Aorta (tissue), 5 donors: ENCODE results near the gene TMEM131L. TPM values are rescaled to one million over a fixed set of nuclear protein-coding genes. Genes with fewer than 3 reads are reported as not detected.

Experiments
- ATAC-seq: fragments of 200-7000 bp; cut with Tn5 transposase; one replicate; pipeline ENCODE4 v1.9.1; 2022; ENCODE audit warnings: moderate library complexity; ENCODE audit not compliant: low FRiP score
- DNase-seq, 2 donors: peaks; one replicate each; pipeline ENCODE4 v3.0.0-alpha.2; 2020
- H3K27ac ChIP-seq, 2 donors: one replicate each; pipeline ENCODE4 v1.5.1; 2013; ENCODE audit warnings: low read length in 2 of 2, mild to moderate bottlenecking in 2 of 2, moderate library complexity in 2 of 2, control low read depth in 1 of 2, inconsistent platforms in 1 of 2, low read depth in 1 of 2
- H3K27me3 ChIP-seq, 2 donors: one replicate each; pipeline ENCODE4 v1.6.1; 2013; ENCODE audit warnings: control low read depth in 1 of 2, low read length in 1 of 2, mild to moderate bottlenecking in 1 of 2, moderate library complexity in 1 of 2; ENCODE audit not compliant: insufficient read depth in 2 of 2, control insufficient read depth in 1 of 2
- H3K36me3 ChIP-seq, 2 donors: one replicate each; pipeline ENCODE4 v1.6.1; 2013; ENCODE audit warnings: control low read depth in 1 of 2, low read length in 1 of 2, mild to moderate bottlenecking in 1 of 2; ENCODE audit not compliant: insufficient read depth in 2 of 2, control insufficient read depth in 1 of 2
- H3K4me1 ChIP-seq, 2 donors: one replicate each; pipeline ENCODE4 v1.6.1; 2013; ENCODE audit warnings: low read length in 2 of 2, control low read depth in 1 of 2, mild to moderate bottlenecking in 1 of 2, moderate library complexity in 1 of 2; ENCODE audit not compliant: insufficient read depth in 2 of 2, control insufficient read depth in 1 of 2
- H3K4me3 ChIP-seq, 2 donors: one replicate each; pipeline ENCODE4 v1.5.1; 2013; ENCODE audit warnings: low read length in 2 of 2, control low read depth in 1 of 2, mild to moderate bottlenecking in 1 of 2
- H3K9me3 ChIP-seq: one replicate; pipeline ENCODE4 v1.6.1; 2013; ENCODE audit warnings: mild to moderate bottlenecking, low read length; ENCODE audit not compliant: control insufficient read depth
- WGBS, 2 donors: extraction: QIAGEN DNeasy Blood & Tissue Kit; methylation state at CpG; one replicate each; pipeline ENCODE4 v1.1.7; 2013; 5-methylcytosine and 5-hydroxymethylcytosine counted together
- intact Hi-C, 2 donors: fragments of 100-400 bp; cut with DNase I; formaldehyde crosslinking; loops; one replicate each; pipeline versions ENCODE4 v1.14.2 to v1.15.0; 2022
- polyA plus RNA-seq, 2 donors: library from polyadenylated mRNA; stranded (reverse); fragments of 200-250 nt; gene quantifications; one replicate each; pipeline ENCODE4 v1.2.3, GENCODE V29; 2013
- total RNA-seq, 2 donors: library from RNA; stranded (reverse); fragmentation: NEBNext Ultra II Directional; extraction: Animal tissue kit (Norgen Biotek cat#: 25700); gene quantifications; one replicate each; pipeline ENCODE4 v1.2.1, GENCODE V29; 2021
- donor health status: healthy with polysubstance abuse.
- donor health status: Bipolar disorder and iron deficiency.
- donor health status: DM: no; HTN: no; CAD: no.
- donor health status: DM: no; HTN: no; CAD: no.
- donor health status: DM: yes; HTN: yes; CAD: no.

The TMEM131L gene
- total and polyA plus RNA-seq, 4 donors = 2.0 to 22.5 (median 17.5) TPM

GRCh38 chr4:153638011-153638410, 171.9 kb downstream of the TMEM131L start:
- no peak overlapping the region for H3K27ac ChIP-seq
- intact Hi-C loops = no loop called here
- ATAC-seq = no peak
- no peaks in the 10 kb centered on the region for H3K9me3 ChIP-seq
- no peak overlapping the region for H3K4me3 ChIP-seq
- H3K4me1 ChIP-seq = no peaks in the 10 kb centered on the region
- H3K27me3 ChIP-seq = no peaks in the 10 kb centered on the region
- H3K36me3 ChIP-seq = peaks cover 0 to 4% of the 10 kb centered on the region in 2 donors
- no peak for DNase-seq
- WGBS, 2 donors = 92 to 94% methylated on average over 8 of the region's 8 CpGs

GRCh38 chr4:153638999-153639398, 172.8 kb downstream of the TMEM131L start:
- no peaks in the 10 kb centered on the region for H3K4me1 ChIP-seq
- no peak overlapping the region for H3K4me3 ChIP-seq
- ATAC-seq (no peak), DNase-seq (no peak)
- no peak overlapping the region for H3K27ac ChIP-seq
- H3K36me3 ChIP-seq = peaks cover 0 to 2% of the 10 kb centered on the region in 2 donors
- intact Hi-C loops = no loop called here
- WGBS, 2 donors = 78 to 91% methylated on average over 3 of the region's 3 CpGs
- H3K27me3 ChIP-seq = no peaks in the 10 kb centered on the region
- H3K9me3 ChIP-seq = no peaks in the 10 kb centered on the region

- H3K4me1 ChIP-seq = no peaks in the 10 kb centered on the region
- intact Hi-C loops = no loop called here
- DNase-seq (no peak), ATAC-seq (no peak)
- H3K4me3 ChIP-seq = no peak overlapping the region
- 85 to 88% methylated on average over 23 of the region's 23 CpGs for WGBS, 2 donors
- no peak overlapping the region for H3K27ac ChIP-seq
- H3K9me3 ChIP-seq = peaks cover under 1% of the 10 kb centered on the region
- no peaks in the 10 kb centered on the region for H3K27me3 ChIP-seq
- H3K36me3 ChIP-seq = no peaks in the 10 kb centered on the region
Measured at GRCh38 chr4:153639833-153640802, 174.0 kb downstream of the TMEM131L start.

GRCh38 chr4:153641532-153641931, 175.4 kb downstream of the TMEM131L start:
- 78 to 88% methylated on average over 7 of the region's 7 CpGs for WGBS, 2 donors
- intact Hi-C loops = no loop called here

GRCh38 chr4:153643406-153644383, 177.5 kb downstream of the TMEM131L start:
- no peak for DNase-seq
- intact Hi-C loops = no loop called here

More at GRCh38 chr4:153641532-153641931, 175.4 kb downstream of the TMEM131L start:
- Histone ChIP-seq H3K27me3 (no peaks in the 10 kb centered on the region), H3K36me3 (no peaks in the 10 kb centered on the region), H3K4me3 (no peak overlapping the region), H3K27ac (no peak overlapping the region), H3K9me3 (peaks cover 2% of the 10 kb centered on the region), H3K4me1 (no peaks in the 10 kb centered on the region)
- DNase-seq (no peak), ATAC-seq (no peak)

GRCh38 chr4:153645183-153645582, 179.0 kb downstream of the TMEM131L start:
- H3K4me3 ChIP-seq = no peak overlapping the region
- no peaks in the 10 kb centered on the region for H3K36me3 ChIP-seq
- H3K27ac ChIP-seq = no peak overlapping the region
- WGBS, 2 donors = 88 to 91% methylated on average over 1 of the region's 1 CpG
- H3K4me1 ChIP-seq = peaks cover 4 to 5% of the 10 kb centered on the region in 2 donors
- H3K9me3 ChIP-seq = peaks cover 2% of the 10 kb centered on the region
- ATAC-seq = no peak
- DNase-seq = no peak
- no peaks in the 10 kb centered on the region for H3K27me3 ChIP-seq
- intact Hi-C loops = loop anchor here (5.0 kb wide), 1 partner anchor 37 kb away; the partner anchor contains the start of gene TLR2 (in 2 of the 2)

More at GRCh38 chr4:153643406-153644383, 177.5 kb downstream of the TMEM131L start:
- H3K9me3 ChIP-seq = peaks cover 2% of the 10 kb centered on the region
- H3K27ac ChIP-seq = no peak overlapping the region
- H3K27me3 ChIP-seq = no peaks in the 10 kb centered on the region
- 89 to 92% methylated on average over 9 of the region's 9 CpGs for WGBS, 2 donors
- H3K36me3 ChIP-seq = no peaks in the 10 kb centered on the region
- no peak overlapping the region for H3K4me3 ChIP-seq
- no peak for ATAC-seq
- peaks cover 4 to 5% of the 10 kb centered on the region in 2 donors for H3K4me1 ChIP-seq

- 5 to 6% methylated on average over 1 of the region's 1 CpG for WGBS, 2 donors
- ATAC-seq = no peak
Measured at GRCh38 chr4:153646261-153646660, 180.1 kb downstream of the TMEM131L start.

GRCh38 chr4:153646978-153647377, 180.8 kb downstream of the TMEM131L start:
- Histone ChIP-seq H3K27ac (no peak overlapping the region), H3K27me3 (no peaks in the 10 kb centered on the region), H3K4me3 (no peak overlapping the region), H3K4me1 (peaks cover 4 to 5% of the 10 kb centered on the region in 2 donors), H3K36me3 (no peaks in the 10 kb centered on the region), H3K9me3 (peaks cover 2% of the 10 kb centered on the region)
- intact Hi-C loops = loop anchor here (5.0 kb wide), 1 partner anchor 35 kb away; the partner anchor contains the start of gene TLR2 (in 2 of the 2)
- no peak for DNase-seq
- WGBS, 2 donors = 95 to 100% methylated on average over 1 of the region's 1 CpG
- no peak for ATAC-seq

More at GRCh38 chr4:153646261-153646660, 180.1 kb downstream of the TMEM131L start:
- intact Hi-C loops = loop anchor here (5.0 kb wide), 1 partner anchor 36 kb away; the partner anchor contains the start of gene TLR2 (in 2 of the 2)
- Histone ChIP-seq H3K4me3 (no peak overlapping the region), H3K27me3 (no peaks in the 10 kb centered on the region), H3K9me3 (peaks cover 2% of the 10 kb centered on the region), H3K4me1 (peaks cover 4 to 5% of the 10 kb centered on the region in 2 donors), H3K27ac (no peak overlapping the region), H3K36me3 (no peaks in the 10 kb centered on the region)
- no peak for DNase-seq
